ENCODE measurements around the gene PLPPR5.

Gene PLPPR5

DNA sequence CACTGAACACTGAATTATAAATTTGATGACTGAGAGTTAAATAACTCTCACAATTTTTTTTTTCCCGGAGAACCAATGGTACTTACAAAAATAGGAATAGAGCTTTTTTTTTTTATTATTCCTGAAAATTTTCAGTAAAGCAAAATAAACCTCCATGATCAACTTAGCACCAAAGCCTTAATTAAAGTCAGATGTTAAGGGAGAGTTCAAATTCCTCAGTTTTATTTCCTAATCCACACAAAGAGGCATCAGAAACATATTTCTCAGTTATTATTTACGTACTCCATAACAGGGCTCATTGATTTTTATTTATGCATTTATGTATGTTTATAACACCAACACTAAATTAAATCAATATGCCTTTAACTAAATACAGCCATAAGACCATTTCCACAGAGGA lies 55.5 kb downstream of the PLPPR5 start:
- H3K27me3 ChIP-seq (ENCODE audit: low read depth) = no peaks in the 10 kb centered on the region
- no peak overlapping the region for H3K4me3 ChIP-seq
- H3K4me1 ChIP-seq = no peaks in the 10 kb centered on the region
- in situ Hi-C loops (cut with MboI; ENCODE audit: low sequenced_read_pairs) = no loop called here
- no peaks in the 10 kb centered on the region for H3K9me3 ChIP-seq
- no peak for DNase-seq (ENCODE audit: low spot score in 2 of 2)
- no peaks in the 10 kb centered on the region for H3K36me3 ChIP-seq (replicated peaks)

- Histone ChIP-seq H3K4me3 (no peak overlapping the region), H3K4me1 (no peaks in the 10 kb centered on the region), H3K9me3 (no peaks in the 10 kb centered on the region), H3K36me3 (replicated peaks) (no peaks in the 10 kb centered on the region), H3K27me3 (ENCODE audit: low read depth) (no peaks in the 10 kb centered on the region)
- in situ Hi-C loops (cut with MboI; ENCODE audit: low sequenced_read_pairs) = no loop called here
- DNase-seq (ENCODE audit: low spot score in 2 of 2) = no peak
Measured at GRCh38 chr1:98947071-98947470, 57.6 kb downstream of the PLPPR5 start.

GRCh38 chr1:98940722-98941079 lies 64.0 kb downstream of the PLPPR5 start:
- no peaks in the 10 kb centered on the region for H3K9me3 ChIP-seq
- H3K27me3 ChIP-seq (ENCODE audit: low read depth) = no peaks in the 10 kb centered on the region
- H3K4me1 ChIP-seq = no peaks in the 10 kb centered on the region
- no peak for DNase-seq (ENCODE audit: low spot score in 2 of 2)
- H3K4me3 ChIP-seq = no peak overlapping the region
- H3K36me3 ChIP-seq (replicated peaks) = no peaks in the 10 kb centered on the region
- in situ Hi-C loops (cut with MboI; ENCODE audit: low sequenced_read_pairs) = no loop called here

DNA sequence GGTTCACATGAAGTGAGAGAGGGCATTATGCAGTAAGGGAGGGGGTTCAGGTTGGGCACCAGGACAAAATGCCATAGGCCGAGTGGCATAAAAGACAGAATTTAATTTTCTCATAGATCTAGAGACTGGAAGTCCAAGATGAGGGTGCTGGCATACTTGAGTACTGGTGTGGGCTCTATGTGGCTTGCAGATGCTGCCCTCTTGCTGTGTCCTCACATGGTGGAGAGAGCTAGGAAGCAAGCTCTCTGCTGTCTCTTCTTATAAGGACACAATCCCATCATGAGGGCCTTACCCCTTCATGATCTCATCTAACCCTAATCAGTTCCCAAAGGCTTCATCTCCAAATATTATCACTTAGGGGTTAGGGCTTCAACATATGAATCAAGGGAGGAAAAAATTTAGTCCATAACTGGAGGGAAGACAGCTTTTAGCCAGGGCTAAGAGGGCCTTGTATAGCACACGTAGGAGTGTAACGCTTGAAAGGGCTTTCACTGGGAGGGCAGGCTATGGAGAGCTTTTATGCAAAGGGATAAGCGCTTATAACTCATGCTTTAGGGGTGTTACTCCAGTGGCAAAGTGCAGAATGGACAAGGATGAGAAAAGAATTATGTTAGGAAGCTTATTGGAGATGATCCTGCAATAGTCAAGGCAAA lies 64.5 kb downstream of the PLPPR5 start:
- no peak overlapping the region for H3K4me3 ChIP-seq
- no peaks in the 10 kb centered on the region for H3K4me1 ChIP-seq
- no peak for DNase-seq (ENCODE audit: low spot score in 2 of 2)
- H3K27me3 ChIP-seq (ENCODE audit: low read depth) = no peaks in the 10 kb centered on the region
- H3K36me3 ChIP-seq (replicated peaks) = no peaks in the 10 kb centered on the region
- no peaks in the 10 kb centered on the region for H3K9me3 ChIP-seq
- in situ Hi-C loops (cut with MboI; ENCODE audit: low sequenced_read_pairs) = no loop called here

DNA sequence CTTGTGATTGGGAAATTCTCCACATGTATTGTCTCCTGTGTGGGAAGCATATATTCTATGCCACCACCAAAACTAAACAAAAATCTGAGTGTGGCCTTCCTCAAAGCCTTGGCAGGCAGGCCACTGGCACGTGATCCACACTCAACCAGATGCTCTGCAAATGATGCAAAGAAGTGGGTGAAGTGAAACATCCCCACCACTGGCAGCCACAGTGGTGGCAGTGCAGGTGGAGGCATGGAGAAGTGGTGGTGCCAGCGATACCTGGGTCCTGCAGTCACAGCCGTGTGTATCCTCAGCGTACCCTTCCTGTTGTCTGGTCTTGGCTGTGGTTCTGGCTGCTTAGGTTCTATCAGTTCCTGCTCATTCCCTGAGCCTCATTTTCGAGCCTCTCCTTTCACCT lies 65.2 kb downstream of the PLPPR5 start:
- Histone ChIP-seq H3K4me3 (no peak overlapping the region), H3K4me1 (no peaks in the 10 kb centered on the region), H3K9me3 (no peaks in the 10 kb centered on the region), H3K27me3 (ENCODE audit: low read depth) (no peaks in the 10 kb centered on the region), H3K36me3 (replicated peaks) (no peaks in the 10 kb centered on the region)
- DNase-seq (ENCODE audit: low spot score in 2 of 2) = no peak
- in situ Hi-C loops (cut with MboI; ENCODE audit: low sequenced_read_pairs) = no loop called here

DNA sequence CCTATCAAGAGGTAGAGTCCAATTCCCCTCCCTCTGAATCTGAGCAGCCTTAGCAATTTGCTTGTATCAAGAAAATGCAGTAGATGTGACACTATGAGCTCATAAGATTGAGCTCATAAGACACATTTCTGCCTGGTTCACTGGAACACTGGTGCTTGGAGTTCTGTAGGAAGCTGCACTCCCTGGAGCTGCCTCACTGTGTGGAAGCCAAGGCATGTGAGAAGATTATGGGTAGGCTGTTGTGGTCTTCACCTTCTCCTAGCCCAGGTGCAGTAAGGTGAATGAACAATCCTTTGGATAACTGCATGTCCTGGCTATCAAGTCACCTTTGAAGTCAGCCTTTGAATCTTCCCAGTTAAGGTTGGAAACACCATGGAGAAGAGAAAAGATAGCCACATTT lies 67.3 kb downstream of the PLPPR5 start:
- no peaks in the 10 kb centered on the region for H3K27me3 ChIP-seq (ENCODE audit: low read depth)
- H3K36me3 ChIP-seq (replicated peaks) = no peaks in the 10 kb centered on the region
- H3K4me1 ChIP-seq = no peaks in the 10 kb centered on the region
- no peak for DNase-seq (ENCODE audit: low spot score in 2 of 2)
- H3K9me3 ChIP-seq = no peaks in the 10 kb centered on the region
- in situ Hi-C loops (cut with MboI; ENCODE audit: low sequenced_read_pairs) = no loop called here
- no peak overlapping the region for H3K4me3 ChIP-seq

GRCh38 chr1:98932184-98932583 lies 72.5 kb downstream of the PLPPR5 start:
- Histone ChIP-seq H3K4me1 (no peaks in the 10 kb centered on the region; the same call in none of the 2 replicates), H3K27me3 (ENCODE audit: low read depth) (no peaks in the 10 kb centered on the region), H3K9me3 (no peaks in the 10 kb centered on the region), H3K36me3 (replicated peaks) (no peaks in the 10 kb centered on the region), H3K4me3 (no peak overlapping the region)
- no peak for DNase-seq (ENCODE audit: low spot score in 2 of 2)
- in situ Hi-C loops (cut with MboI; ENCODE audit: low sequenced_read_pairs) = no loop called here

DNA sequence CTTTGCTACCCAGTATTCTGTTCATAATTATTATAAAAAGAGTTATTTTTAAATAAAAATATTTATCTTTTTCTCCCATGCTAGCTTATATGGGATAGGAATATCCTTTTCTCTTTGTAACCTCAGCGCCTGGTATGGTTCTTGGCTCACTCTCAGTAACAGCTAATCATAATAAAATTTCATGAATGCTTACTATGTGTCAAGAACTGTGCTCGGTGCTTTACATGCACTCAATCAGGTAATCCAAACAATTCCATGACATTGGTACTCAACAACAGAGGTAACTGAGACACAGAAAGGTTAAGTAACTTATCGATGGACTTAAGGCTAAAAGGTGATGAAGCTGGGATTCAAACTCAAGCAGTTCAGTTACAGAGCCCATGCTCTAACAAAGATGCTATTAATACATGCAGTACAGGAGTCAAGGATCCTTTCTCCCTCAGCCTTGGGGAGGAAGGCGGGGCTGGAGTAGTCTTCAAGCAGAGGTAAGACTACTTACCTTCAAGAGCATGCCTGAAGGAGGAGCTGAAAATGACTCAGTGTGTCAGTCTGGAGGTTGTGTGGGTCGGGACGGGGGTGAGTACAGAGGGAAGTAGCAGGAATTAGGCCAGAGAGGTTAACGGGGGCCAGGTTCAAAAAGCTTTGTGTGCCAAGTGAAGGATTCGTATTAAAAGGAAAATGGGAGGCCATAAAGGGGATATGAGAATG lies 73.4 kb downstream of the PLPPR5 start:
- in situ Hi-C loops (cut with MboI; ENCODE audit: low sequenced_read_pairs) = no loop called here
- H3K4me1 ChIP-seq = no peaks in the 10 kb centered on the region; the same call in none of the 2 replicates
- no peaks in the 10 kb centered on the region for H3K36me3 ChIP-seq (replicated peaks)
- no peaks in the 10 kb centered on the region for H3K9me3 ChIP-seq
- H3K4me3 ChIP-seq = no peak overlapping the region
- no peaks in the 10 kb centered on the region for H3K27me3 ChIP-seq (ENCODE audit: low read depth)
- DNase-seq (ENCODE audit: low spot score in 2 of 2) = no peak

GRCh38 chr1:98929437-98929836 lies 75.2 kb downstream of the PLPPR5 start:
- H3K4me3 ChIP-seq = no peak overlapping the region
- no peaks in the 10 kb centered on the region for H3K27me3 ChIP-seq (ENCODE audit: low read depth)
- DNase-seq (ENCODE audit: low spot score in 2 of 2) = peak; percentile 44 to 49
- H3K4me1 ChIP-seq = no peaks in the 10 kb centered on the region; the same call in none of the 2 replicates
- H3K9me3 ChIP-seq = no peaks in the 10 kb centered on the region
- in situ Hi-C loops (cut with MboI; ENCODE audit: low sequenced_read_pairs) = no loop called here
- no peaks in the 10 kb centered on the region for H3K36me3 ChIP-seq (replicated peaks)

- H3K4me3 ChIP-seq = no peak overlapping the region
- H3K36me3 ChIP-seq (replicated peaks) = no peaks in the 10 kb centered on the region
- H3K27me3 ChIP-seq (ENCODE audit: low read depth) = no peaks in the 10 kb centered on the region
- in situ Hi-C loops (cut with MboI; ENCODE audit: low sequenced_read_pairs) = no loop called here
- no peaks in the 10 kb centered on the region for H3K9me3 ChIP-seq
- H3K4me1 ChIP-seq = no peaks in the 10 kb centered on the region; the same call in none of the 2 replicates
- no peak for DNase-seq (ENCODE audit: low spot score in 2 of 2)
Measured at GRCh38 chr1:98926597-98926996, 78.1 kb downstream of the PLPPR5 start.

- in situ Hi-C loops (cut with MboI; ENCODE audit: low sequenced_read_pairs) = no loop called here
- no peak for DNase-seq (ENCODE audit: low spot score in 2 of 2)
- no peaks in the 10 kb centered on the region; the same call in none of the 2 replicates for H3K4me1 ChIP-seq
- no peak overlapping the region for H3K4me3 ChIP-seq
- no peaks in the 10 kb centered on the region for H3K36me3 ChIP-seq (replicated peaks)
- no peaks in the 10 kb centered on the region for H3K9me3 ChIP-seq
- H3K27me3 ChIP-seq (ENCODE audit: low read depth) = no peaks in the 10 kb centered on the region
Measured at GRCh38 chr1:98924977-98925376, 79.7 kb downstream of the PLPPR5 start.

- Histone ChIP-seq H3K36me3 (replicated peaks) (no peaks in the 10 kb centered on the region), H3K4me3 (no peak overlapping the region), H3K9me3 (no peaks in the 10 kb centered on the region), H3K4me1 (no peaks in the 10 kb centered on the region), H3K27me3 (ENCODE audit: low read depth) (no peaks in the 10 kb centered on the region)
- in situ Hi-C loops (cut with MboI; ENCODE audit: low sequenced_read_pairs) = no loop called here
- no peak for DNase-seq (ENCODE audit: low spot score in 2 of 2)
Measured at GRCh38 chr1:98923667-98924066, 81.0 kb downstream of the PLPPR5 start.

DNA sequence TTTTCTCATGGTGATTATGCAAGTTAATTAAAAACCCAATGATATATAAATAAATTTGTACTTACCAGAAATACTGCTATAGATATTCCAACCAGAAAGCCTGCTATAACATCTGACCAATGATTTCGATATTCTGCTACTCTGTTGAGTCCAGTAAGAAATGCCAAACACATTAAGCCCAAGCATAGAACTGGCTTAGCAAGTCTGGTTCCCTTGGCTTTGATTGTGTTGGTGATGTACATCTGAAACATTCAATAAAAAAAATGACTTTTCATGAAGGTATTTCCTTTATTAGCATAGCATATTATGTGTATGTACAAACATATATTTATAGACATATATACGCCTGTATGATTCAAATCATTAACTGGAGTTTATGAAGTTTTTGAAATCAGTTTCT lies 82.8 kb downstream of the PLPPR5 start:
- H3K9me3 ChIP-seq = no peaks in the 10 kb centered on the region
- DNase-seq (ENCODE audit: low spot score in 2 of 2) = no peak
- H3K4me3 ChIP-seq = no peak overlapping the region
- no peaks in the 10 kb centered on the region for H3K27me3 ChIP-seq (ENCODE audit: low read depth)
- H3K4me1 ChIP-seq = no peaks in the 10 kb centered on the region
- in situ Hi-C loops (cut with MboI; ENCODE audit: low sequenced_read_pairs) = no loop called here
- H3K36me3 ChIP-seq (replicated peaks) = no peaks in the 10 kb centered on the region

DNA sequence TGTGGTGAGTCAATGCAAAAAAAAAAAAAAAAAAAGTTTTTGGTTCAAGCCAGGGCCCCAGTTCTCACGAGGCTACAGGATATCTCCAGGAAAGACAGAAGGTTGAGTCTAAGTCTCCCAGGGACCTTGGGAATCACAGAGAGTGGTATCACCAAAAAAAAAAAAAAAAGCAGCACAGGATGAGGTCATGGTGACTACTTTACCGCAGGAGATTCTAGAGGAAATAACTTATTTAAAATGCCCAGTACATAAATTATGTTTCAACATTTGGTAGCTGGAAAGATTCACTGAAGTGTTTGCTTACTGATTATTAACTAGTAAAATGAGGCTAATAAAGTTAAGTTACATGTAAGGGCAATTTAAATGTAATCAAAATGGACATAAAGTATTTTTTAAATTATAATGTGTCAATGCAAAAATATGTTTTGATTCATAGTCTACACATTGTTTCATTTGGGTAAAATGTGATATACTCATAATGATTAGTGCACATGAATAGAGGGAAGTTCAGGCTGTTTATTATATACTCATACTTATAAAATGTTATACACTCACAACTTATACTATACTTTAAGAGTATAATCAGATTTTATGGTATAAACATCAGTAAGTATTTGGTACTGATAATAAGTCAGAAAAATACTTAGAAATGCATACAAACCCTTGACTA lies 84.1 kb downstream of the PLPPR5 start:
- in situ Hi-C loops (cut with MboI; ENCODE audit: low sequenced_read_pairs) = no loop called here
- H3K36me3 ChIP-seq (replicated peaks) = no peaks in the 10 kb centered on the region
- H3K4me3 ChIP-seq = no peak overlapping the region
- H3K4me1 ChIP-seq = no peaks in the 10 kb centered on the region
- no peak for DNase-seq (ENCODE audit: low spot score in 2 of 2)
- H3K27me3 ChIP-seq (ENCODE audit: low read depth) = no peaks in the 10 kb centered on the region
- H3K9me3 ChIP-seq = no peaks in the 10 kb centered on the region
